Activated CD4-positive, alpha-beta T cell treated with anti-CD3 and anti-CD28 coated beads, Interleukin-10, Interleukin-2, amounts not matched to agents 100 ng/mL and 50 ng/mL, durations not matched to agents 16 hours and 8 hours (primary cell): ENCODE data around the gene TTLL11.
"Not testable (repeated sequence)": the region's sequence is repeated elsewhere in the genome, so short reads cannot be mapped to it uniquely, and the experiment has no call there.

Source experiments
- DNase-seq: peaks from one replicate; pipeline ENCODE4 v3.0.0-alpha.2; 2020

The TTLL11 gene

GRCh38 chr9:121807823-121808278 is 285.3 kb downstream of the TTLL11 start:
- no peak for DNase-seq

- no peak for DNase-seq
Measured at GRCh38 chr9:121807069-121807822, 285.9 kb downstream of the TTLL11 start.

GRCh38 chr9:121802753-121803152 is 290.4 kb downstream of the TTLL11 start:
- no peak for DNase-seq

- DNase-seq: no peak
Measured at GRCh38 chr9:121801579-121801978, 291.5 kb downstream of the TTLL11 start.

GRCh38 chr9:121800376-121800775 is 292.7 kb downstream of the TTLL11 start:
- DNase-seq: no peak

GRCh38 chr9:121798941-121799340 is 294.2 kb downstream of the TTLL11 start:
- DNase-seq: no peak

GRCh38 chr9:121797081-121797480 is 296.0 kb downstream of the TTLL11 start:
- DNase-seq: no peak

GRCh38 chr9:121794334-121794733 is 298.8 kb downstream of the TTLL11 start:
- not testable (repeated sequence) for DNase-seq

GRCh38 chr9:121792476-121792875 is 300.6 kb downstream of the TTLL11 start:
- not testable (repeated sequence) for DNase-seq

GRCh38 chr9:121790841-121791240 is 302.3 kb downstream of the TTLL11 start:
- DNase-seq: no peak

- DNase-seq: no peak
Measured at GRCh38 chr9:121788686-121789366, 304.3 kb downstream of the TTLL11 start.

GRCh38 chr9:121786998-121787422 is 306.1 kb downstream of the TTLL11 start:
- no peak for DNase-seq

GRCh38 chr9:121786543-121786948 is 306.6 kb downstream of the TTLL11 start:
- no peak for DNase-seq

- DNase-seq: no peak
Measured at GRCh38 chr9:121785673-121786542, 307.2 kb downstream of the TTLL11 start.

- DNase-seq: no peak
Measured at GRCh38 chr9:121784731-121785411, 308.2 kb downstream of the TTLL11 start.

GRCh38 chr9:121783521-121784507 is 309.3 kb downstream of the TTLL11 start:
- no peak for DNase-seq

GRCh38 chr9:121783111-121783510 is 310.0 kb downstream of the TTLL11 start:
- no peak for DNase-seq

GRCh38 chr9:121782514-121783110 is 310.5 kb downstream of the TTLL11 start:
- no peak for DNase-seq

GRCh38 chr9:121781701-121782464 is 311.2 kb downstream of the TTLL11 start:
- no peak for DNase-seq

- DNase-seq: no peak
Measured at GRCh38 chr9:121781145-121781548, 312.0 kb downstream of the TTLL11 start.
